Liver (tissue), 9 donors: ENCODE data around the gene PEAR1. TPM values are rescaled to one million over a fixed set of nuclear protein-coding genes. Genes with fewer than 3 reads are reported as not detected.

Source experiments
- DNase-seq: peaks from one replicate; pipeline ENCODE4 v3.0.0-alpha.2; 2017; ENCODE audit warnings: low spot score
- H3K27ac ChIP-seq, 2 donors: one replicate each; pipeline ENCODE4 v1.7.0; 2013; ENCODE audit warnings: inconsistent platforms in 2 of 2, low read length in 2 of 2, control low read depth in 1 of 2, low read depth in 1 of 2, mild to moderate bottlenecking in 1 of 2
- H3K27me3 ChIP-seq, 4 donors: one replicate each; pipeline versions ENCODE4 v1.6.1 to v1.7.0; 2013; ENCODE audit warnings: low read length in 3 of 4, inconsistent platforms in 1 of 4, mild to moderate bottlenecking in 1 of 4, moderate library complexity in 1 of 4; ENCODE audit not compliant: control insufficient read depth in 4 of 4, insufficient read depth in 4 of 4
- H3K36me3 ChIP-seq, 4 donors: one replicate each; pipeline versions ENCODE4 v1.6.1 to v1.7.0; 2013; ENCODE audit warnings: low read length in 3 of 4, mild to moderate bottlenecking in 3 of 4, low read depth in 1 of 4, moderate library complexity in 1 of 4; ENCODE audit not compliant: control insufficient read depth in 4 of 4, insufficient read depth in 3 of 4
- H3K4me1 ChIP-seq, 4 donors: one replicate each; pipeline versions ENCODE4 v1.6.1 to v1.7.0; 2013; ENCODE audit warnings: low read length in 3 of 4, mild to moderate bottlenecking in 3 of 4, moderate library complexity in 1 of 4; ENCODE audit not compliant: control insufficient read depth in 4 of 4, insufficient read depth in 4 of 4
- H3K4me3 ChIP-seq, 3 donors: one replicate each; pipeline versions ENCODE4 v1.6.1 to v1.7.0; 2013; ENCODE audit warnings: low read length in 3 of 3, control low read depth in 1 of 3, low read depth in 1 of 3, mild to moderate bottlenecking in 1 of 3
- H3K9ac ChIP-seq, 2 donors: one replicate each; pipeline ENCODE4 v1.7.0; 2013; ENCODE audit warnings: low read length in 2 of 2, mild to moderate bottlenecking in 2 of 2, moderate library complexity in 2 of 2, control low read depth in 1 of 2, low read depth in 1 of 2
- H3K9me3 ChIP-seq, 4 donors: one replicate each; pipeline versions ENCODE4 v1.6.1 to v1.7.0; 2013; ENCODE audit warnings: low read length in 3 of 4; ENCODE audit not compliant: control insufficient read depth in 4 of 4
- ATF3 ChIP-seq: IDR thresholded peaks from 2 replicates; pipeline ENCODE4 v1.6.1; 2016; ENCODE audit warnings: antibody characterized with exemption
- CTCF ChIP-seq: fragments of 150-350 bp; IDR thresholded peaks from 2 replicates; pipeline ENCODE4 v1.5.1; 2017; ENCODE audit warnings: improper control_type of control experiment, low read depth, low read length; ENCODE audit not compliant: missing input control
- EGR1 ChIP-seq, 2 donors: IDR thresholded peaks; 2 replicates each; pipeline ENCODE4 v1.6.1; 2016 to 2018; ENCODE audit warnings: antibody characterized with exemption in 2 of 2, low read depth in 2 of 2
- FOXA2 ChIP-seq: IDR thresholded peaks from 2 replicates; pipeline ENCODE4 v1.6.1; 2016; ENCODE audit warnings: antibody characterized with exemption
- GABPA ChIP-seq, 2 donors: IDR thresholded peaks in 1 of 2; conservative IDR thresholded peaks in 1 of 2; 2 replicates each; pipeline ENCODE4 v1.6.1; 2016; ENCODE audit warnings: antibody characterized with exemption in 2 of 2, mild to moderate bottlenecking in 1 of 2, moderate library complexity in 1 of 2
- HNF4A ChIP-seq, 2 donors: conservative IDR thresholded peaks; 2 replicates each; pipeline ENCODE4 v1.6.1; 2016; ENCODE audit warnings: antibody characterized with exemption in 2 of 2, mild to moderate bottlenecking in 2 of 2
- HNF4G ChIP-seq: IDR thresholded peaks from 2 replicates; pipeline ENCODE4 v1.6.1; 2016; ENCODE audit warnings: antibody characterized with exemption
- JUND ChIP-seq, 2 donors: IDR thresholded peaks; 2 replicates each; pipeline ENCODE4 v1.6.1; 2016; ENCODE audit warnings: antibody characterized with exemption in 2 of 2
- NR2F2 ChIP-seq: IDR thresholded peaks from 2 replicates; pipeline ENCODE4 v1.6.1; 2016; ENCODE audit warnings: antibody characterized with exemption
- RXRA ChIP-seq, 2 donors: IDR thresholded peaks; 2 replicates each; pipeline ENCODE4 v1.6.1; 2017 to 2018; ENCODE audit warnings: antibody characterized with exemption in 2 of 2, mild to moderate bottlenecking in 1 of 2
- SP1 ChIP-seq: IDR thresholded peaks from 2 replicates; pipeline ENCODE4 v1.6.1; 2018; ENCODE audit warnings: antibody characterized with exemption, mild to moderate bottlenecking
- TAF1 ChIP-seq: conservative IDR thresholded peaks from 2 replicates; pipeline ENCODE4 v1.6.1; 2016; ENCODE audit warnings: antibody characterized with exemption, mild to moderate bottlenecking
- YY1 ChIP-seq: IDR thresholded peaks from 2 replicates; pipeline ENCODE4 v1.6.1; 2016; ENCODE audit warnings: antibody characterized with exemption, mild to moderate bottlenecking
- ZBTB33 ChIP-seq: IDR thresholded peaks from 2 replicates; pipeline ENCODE4 v1.6.1; 2016; ENCODE audit warnings: antibody characterized with exemption
- WGBS: extraction: QIAGEN DNeasy Blood & Tissue Kit; methylation state at CpG from one replicate; pipeline ENCODE4 v1.1.7; 2013; 5-methylcytosine and 5-hydroxymethylcytosine counted together
- polyA plus RNA-seq, 2 donors: library from polyadenylated mRNA; stranded (reverse) in 1 of 2; unstranded in 1 of 2; fragments of 200-250 nt in 1 of 2; fragments of >200 nt in 1 of 2; fragmentation: Nextera tagmentation in 1 of 2; extraction: Ambion mirVana in 1 of 2; gene quantifications; one replicate each; pipeline versions ENCODE4 v1.2.1 to v1.2.3, GENCODE V29; 2013 to 2015
- total RNA-seq, 2 donors: library from RNA; depleted of rRNA; stranded (reverse); fragments of >200 nt; gene quantifications; one replicate each; pipeline ENCODE4 v1.2.3, GENCODE V29; 2014
- donor health status: healthy.
- donor health status: healthy.
- donor health status: healthy.
- donor health status: healthy.
- donor health status: healthy.

The PEAR1 gene
- total and polyA plus RNA-seq, 4 donors: 2.1 to 4.4 (median 3.1) TPM

GRCh38 chr1:156894711-156895454 is 1.4 kb downstream of the PEAR1 start:
- WGBS: 69% methylated on average over 12 of the region's 12 CpGs
- H3K4me3 ChIP-seq: peak overlapping the region in 1 of 3 donors; percentile 42
- H3K9ac ChIP-seq: no peak overlapping the region
- peaks cover 0 to 4% (median 2%) of the 10 kb centered on the region in 4 donors for H3K27me3 ChIP-seq
- H3K27ac ChIP-seq: peak overlapping the region; percentile 22 to 75
- no peaks in the 10 kb centered on the region for H3K36me3 ChIP-seq
- H3K4me1 ChIP-seq: peaks cover 0 to 27% (median 9%) of the 10 kb centered on the region in 4 donors
- peak; percentile 76 for DNase-seq
- no peak for TF ChIP-seq EGR1 (IDR thresholded peaks at IDR 0.05; ENCODE audit: low read depth in 2 of 2)
- TF ChIP-seq SP1: peak; percentile 15
- no peak for TF ChIP-seq ZBTB33
- peak; percentile 76 for TF ChIP-seq NR2F2
- TF ChIP-seq RXRA (IDR thresholded peaks at IDR 0.05): peak in 1 of 2 donors; percentile 17
- no peaks in the 10 kb centered on the region for H3K9me3 ChIP-seq

- Histone ChIP-seq H3K4me3 (no peak overlapping the region), H3K27ac (peak overlapping the region; percentile 22 to 75), H3K9ac (no peak overlapping the region), H3K36me3 (no peaks in the 10 kb centered on the region), H3K4me1 (peaks cover 0 to 29% (median 9%) of the 10 kb centered on the region in 4 donors), H3K9me3 (no peaks in the 10 kb centered on the region), H3K27me3 (peaks cover 0 to 4% (median 2%) of the 10 kb centered on the region in 4 donors)
- DNase-seq: no peak
- TF ChIP-seq JUND (IDR thresholded peaks at IDR 0.05): no peak
- TF ChIP-seq SP1: no peak
- TF ChIP-seq EGR1 (IDR thresholded peaks at IDR 0.05; ENCODE audit: low read depth in 2 of 2): no peak
- no peak for TF ChIP-seq ATF3
- no peak for TF ChIP-seq ZBTB33
- no peak for TF ChIP-seq HNF4A (conservative IDR thresholded peaks at IDR 0.05)
- no peak for TF ChIP-seq TAF1
- no peak for TF ChIP-seq GABPA (IDR thresholded peaks at IDR 0.05 in 1 of 2, conservative IDR thresholded peaks at IDR 0.05 in 1 of 2)
- no peak for TF ChIP-seq RXRA (IDR thresholded peaks at IDR 0.05)
- TF ChIP-seq NR2F2: no peak
- TF ChIP-seq FOXA2: no peak
- no peak for TF ChIP-seq YY1
- TF ChIP-seq HNF4G: no peak
- WGBS: 77% methylated on average over 4 of the region's 4 CpGs
Measured at GRCh38 chr1:156895455-156895812, 1.9 kb downstream of the PEAR1 start.

GRCh38 chr1:156895927-156896326 is 2.4 kb downstream of the PEAR1 start:
- peak overlapping the region in 1 of 2 donors; percentile 75 for H3K27ac ChIP-seq
- H3K9me3 ChIP-seq: no peaks in the 10 kb centered on the region
- no peak for DNase-seq
- WGBS: 93% methylated on average over 6 of the region's 6 CpGs
- no peaks in the 10 kb centered on the region for H3K36me3 ChIP-seq
- no peak overlapping the region for H3K4me3 ChIP-seq
- H3K4me1 ChIP-seq: peaks cover 0 to 34% (median 9%) of the 10 kb centered on the region in 4 donors
- no peak overlapping the region for H3K9ac ChIP-seq
- H3K27me3 ChIP-seq: peaks cover 0 to 4% (median 2%) of the 10 kb centered on the region in 4 donors
- TF ChIP-seq TAF1 (no peak), CTCF (no peak), ZBTB33 (no peak)
